Superior temporal gyrus (tissue), 1 donor: ENCODE data around the gene LLGL1.
A peak's percentile ranks its signal among the peaks of the same experiment; 100 is the strongest.
"Not testable (repeated sequence)": the region's sequence is repeated elsewhere in the genome, so short reads cannot be mapped to it uniquely, and the experiment has no call there.

Source experiments
- DNase-seq: peaks from one replicate; pipeline ENCODE4 v3.0.0-alpha.2; 2016; ENCODE audit errors: extremely low spot score

The LLGL1 gene

DNA sequence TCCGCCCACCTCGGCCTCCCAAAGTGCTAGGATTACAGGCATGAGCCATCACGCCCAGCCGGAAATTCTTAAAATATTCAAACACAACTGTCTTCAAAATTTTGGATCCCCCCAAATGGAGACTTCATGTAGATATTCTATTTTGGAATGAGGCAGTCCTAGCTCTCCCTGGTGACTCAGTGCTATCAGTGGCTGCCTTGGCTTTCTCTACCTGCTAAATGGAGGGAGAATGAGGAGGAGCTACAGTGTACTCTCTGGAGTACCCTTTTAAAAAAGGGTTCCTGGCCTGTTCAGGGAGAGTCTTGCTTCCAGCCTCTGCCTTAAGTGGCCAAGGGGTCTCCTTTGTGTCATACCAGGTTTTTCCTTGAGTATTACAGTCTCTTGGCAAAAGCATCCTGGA, 31.0 kb upstream of the LLGL1 start:
- no peak for DNase-seq

DNA sequence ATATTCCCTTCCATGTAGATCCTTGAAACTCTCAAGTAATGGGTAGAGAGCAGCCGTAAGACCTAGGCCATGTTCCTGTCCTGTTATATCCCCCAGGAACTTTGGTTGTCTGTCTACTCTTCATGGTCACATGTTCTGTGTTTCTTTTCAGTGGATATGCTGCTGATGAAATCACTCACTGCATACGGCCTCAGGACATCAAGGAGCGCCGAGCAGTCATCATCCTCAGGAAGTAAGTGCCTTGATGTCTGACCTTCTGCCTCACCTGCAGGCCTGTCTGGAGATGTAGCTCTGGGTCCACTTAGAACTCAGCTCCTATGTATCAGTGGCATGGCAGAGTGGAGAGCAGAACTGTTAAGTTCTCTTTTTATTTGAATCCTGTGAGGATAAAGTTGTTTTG, 30.6 kb upstream of the LLGL1 start:
- DNase-seq, result no peak

GRCh38 chr17:18195246-18195645, 30.2 kb upstream of the LLGL1 start:
- no peak for DNase-seq

- DNase-seq, result no peak
Observed at GRCh38 chr17:18197535-18198194, 27.8 kb upstream of the LLGL1 start.

DNA sequence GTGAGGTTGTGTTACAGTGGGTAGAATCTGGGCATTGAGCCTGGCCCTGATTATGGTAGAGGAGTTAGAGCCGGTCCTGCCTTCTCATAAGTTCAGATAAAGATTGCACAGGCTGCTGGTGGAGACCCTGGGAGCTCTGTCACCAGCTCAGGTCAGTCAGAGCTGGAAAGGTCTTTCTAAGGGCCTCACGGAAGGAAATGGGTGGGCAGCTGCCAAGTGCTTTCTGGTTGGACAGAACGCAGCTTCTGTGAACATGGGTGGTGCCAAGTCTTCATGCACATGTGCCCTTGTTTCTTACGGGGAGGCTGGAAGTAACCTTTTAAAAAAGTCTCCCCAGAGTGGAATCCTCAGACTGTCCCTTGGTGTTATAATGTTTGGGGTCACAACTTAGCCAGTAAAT, 26.9 kb upstream of the LLGL1 start:
- no peak for DNase-seq

DNA sequence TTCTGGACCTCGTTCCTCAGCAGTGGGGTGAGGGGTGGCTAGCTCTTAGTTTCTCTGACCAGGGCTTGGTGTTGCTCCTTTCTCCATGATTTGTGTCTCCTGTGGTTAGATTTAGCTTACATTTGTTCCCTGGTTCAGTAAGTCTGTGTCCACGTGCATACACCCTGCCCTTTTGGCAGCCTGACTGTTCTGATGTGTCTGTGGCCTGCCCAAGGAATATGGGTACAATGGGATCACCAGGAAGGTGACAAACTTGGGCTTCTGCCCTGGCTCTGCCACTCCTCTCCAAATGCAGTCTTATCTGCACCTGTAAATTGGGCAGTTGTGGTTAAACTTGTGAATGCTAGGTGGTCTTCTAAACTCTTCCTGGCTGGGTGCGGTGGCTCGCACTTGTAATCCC, 24.3 kb upstream of the LLGL1 start:
- DNase-seq, result no peak

GRCh38 chr17:18203308-18203707, 22.1 kb upstream of the LLGL1 start:
- no peak for DNase-seq

GRCh38 chr17:18205861-18206260, 19.6 kb upstream of the LLGL1 start:
- no peak for DNase-seq

GRCh38 chr17:18206962-18207361, 18.5 kb upstream of the LLGL1 start:
- DNase-seq, result no peak

GRCh38 chr17:18208092-18208491, 17.3 kb upstream of the LLGL1 start:
- DNase-seq, result no peak

DNA sequence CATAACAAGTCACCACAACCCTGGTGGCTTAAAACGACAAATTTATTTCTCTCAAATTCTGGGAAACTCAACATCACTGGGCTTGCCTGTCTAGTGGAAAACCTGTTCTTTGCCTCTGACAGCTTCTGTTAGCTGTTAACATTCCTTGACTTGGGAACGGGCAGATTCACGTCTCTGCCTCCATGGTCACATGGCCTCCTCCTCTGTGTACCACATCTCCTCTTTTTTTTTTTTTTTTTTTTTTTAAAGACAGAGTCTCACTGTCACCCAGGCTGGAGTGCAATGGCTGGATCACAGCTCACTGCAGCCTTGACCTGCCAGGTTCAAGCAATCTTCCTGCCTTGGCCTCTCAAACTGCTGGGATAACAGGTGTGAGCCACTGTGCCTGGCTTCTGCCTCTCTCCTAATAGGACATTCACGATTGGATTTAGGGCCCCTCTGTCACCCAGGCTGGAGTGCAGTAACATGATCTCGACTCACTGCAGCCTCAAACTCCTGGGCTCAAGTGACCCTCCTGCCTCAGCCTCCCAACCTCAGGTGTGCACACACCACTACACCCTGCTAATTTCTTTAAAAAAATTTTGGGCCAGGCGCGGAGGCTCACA, 11.7 kb upstream of the LLGL1 start:
- DNase-seq, result no peak

DNA sequence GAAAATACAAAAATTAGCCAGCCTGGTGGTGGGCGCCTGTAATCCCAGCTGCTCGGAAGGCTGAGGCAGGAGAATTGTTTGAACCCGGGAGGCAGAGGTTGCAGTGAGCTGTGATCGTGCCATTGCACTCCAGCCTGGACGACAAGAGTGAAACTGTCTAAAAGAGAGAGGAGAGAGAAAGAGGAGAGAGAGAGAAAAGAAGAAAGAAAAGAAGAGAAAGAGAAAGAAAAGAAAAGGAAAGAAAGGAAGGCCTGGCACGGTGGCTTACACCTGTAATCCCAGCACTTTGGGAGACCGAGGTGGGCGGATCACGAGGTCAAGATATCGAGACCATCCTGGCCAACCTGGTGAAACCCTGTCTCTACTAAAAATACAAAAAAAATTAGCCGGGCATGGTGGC, 8.5 kb upstream of the LLGL1 start:
- DNase-seq, result not testable (repeated sequence)

DNA sequence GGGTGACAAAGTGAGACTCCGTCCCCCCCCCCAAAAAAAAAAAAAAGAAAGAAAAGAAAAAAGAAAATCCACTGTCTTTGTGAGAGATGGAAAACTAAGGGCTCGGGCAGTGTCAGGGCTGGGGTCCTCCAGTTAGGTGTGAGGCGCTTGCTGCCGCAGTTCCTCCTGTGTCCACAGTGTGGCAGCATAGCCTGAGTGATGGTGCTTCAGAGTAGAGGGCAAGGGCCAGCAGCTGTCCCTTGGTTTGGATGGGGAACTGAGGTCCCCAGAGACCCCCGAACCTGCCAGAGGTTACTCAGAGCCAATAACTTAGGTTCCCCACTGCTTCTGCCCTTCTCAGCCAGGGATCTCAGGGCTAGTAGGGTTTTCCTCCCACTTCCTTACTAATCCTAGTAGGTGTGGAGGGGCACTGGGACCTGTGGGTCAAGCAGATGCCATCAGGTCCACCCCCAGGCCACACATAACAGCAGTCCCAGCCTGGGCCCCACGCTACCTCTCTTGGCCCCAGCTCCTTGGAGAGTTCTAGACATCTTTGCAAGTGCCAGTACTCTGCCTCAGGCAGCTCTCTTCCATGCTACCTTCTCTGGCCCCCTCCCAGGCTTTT, 7.9 kb upstream of the LLGL1 start:
- peak; percentile 86 for DNase-seq

DNA sequence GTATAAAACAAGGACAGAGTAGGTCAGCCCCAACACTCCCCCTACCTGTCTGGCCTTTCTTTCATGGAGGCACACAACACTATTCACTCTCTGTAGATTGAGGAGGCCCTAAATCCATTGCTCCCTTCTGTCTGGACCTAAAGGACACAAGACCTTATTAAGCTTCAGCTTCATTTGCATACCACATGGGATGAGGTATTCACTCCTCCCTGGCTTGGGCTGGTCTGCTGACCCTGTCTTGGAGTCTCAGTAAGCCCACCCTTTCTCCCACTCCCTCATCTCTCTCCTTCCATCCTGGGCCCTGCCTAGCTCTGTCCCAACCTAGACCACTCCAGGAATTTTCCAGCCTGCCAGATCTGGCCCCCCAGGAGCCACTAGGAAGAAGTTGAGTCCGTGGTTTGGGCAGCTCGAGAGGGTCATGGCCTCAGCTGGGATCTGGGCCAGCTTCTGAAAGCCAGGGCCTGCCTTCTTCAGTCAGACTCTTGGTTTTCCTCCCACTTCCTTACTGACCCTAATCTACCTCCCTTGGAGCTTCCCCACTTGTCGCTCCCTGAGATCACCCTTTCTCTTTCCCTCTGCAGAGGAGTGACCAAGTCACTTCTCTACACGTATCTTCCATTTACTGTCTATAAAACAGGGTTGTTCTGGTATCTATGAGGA, 6.5 kb upstream of the LLGL1 start:
- DNase-seq, result no peak

- no peak for DNase-seq
Observed at GRCh38 chr17:18224053-18224386, 1.4 kb upstream of the LLGL1 start.

DNA sequence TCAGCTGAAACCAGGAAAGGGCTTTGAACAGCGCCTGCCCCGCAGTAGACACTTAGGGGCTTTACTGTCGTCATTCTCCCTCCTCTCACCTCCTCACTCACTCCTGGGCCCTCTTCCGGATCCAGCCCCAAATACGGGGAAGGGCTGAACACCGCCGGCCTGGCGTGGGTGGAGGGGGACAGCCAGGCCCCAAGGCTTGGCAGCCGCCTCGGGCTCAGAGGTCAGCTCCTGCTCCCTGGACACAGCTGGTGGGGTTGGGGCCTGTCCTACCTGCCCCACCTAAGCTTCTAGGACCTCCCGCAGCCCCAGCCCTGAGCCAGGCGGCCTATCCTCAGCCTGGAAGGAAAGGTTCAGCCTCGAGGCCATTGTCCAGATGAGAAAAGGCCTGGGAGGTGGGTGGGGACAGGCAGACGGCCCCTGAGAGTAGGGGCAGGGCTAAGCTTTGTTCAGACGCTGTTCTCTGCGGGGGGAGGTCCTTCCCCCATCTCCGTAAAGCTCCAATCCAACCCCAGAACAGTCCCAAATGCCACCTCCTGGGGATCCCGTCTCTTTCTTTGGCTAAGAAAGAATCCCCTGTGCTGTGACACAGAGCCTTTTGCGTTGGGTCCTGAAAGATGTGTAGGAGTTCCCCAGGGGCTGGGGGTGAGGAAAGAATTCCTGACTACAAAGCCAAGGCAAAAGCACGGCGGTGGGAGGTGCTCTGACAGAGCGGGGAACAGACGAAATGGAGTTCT, 881 bp upstream of the LLGL1 start:
- DNase-seq, result no peak

DNA sequence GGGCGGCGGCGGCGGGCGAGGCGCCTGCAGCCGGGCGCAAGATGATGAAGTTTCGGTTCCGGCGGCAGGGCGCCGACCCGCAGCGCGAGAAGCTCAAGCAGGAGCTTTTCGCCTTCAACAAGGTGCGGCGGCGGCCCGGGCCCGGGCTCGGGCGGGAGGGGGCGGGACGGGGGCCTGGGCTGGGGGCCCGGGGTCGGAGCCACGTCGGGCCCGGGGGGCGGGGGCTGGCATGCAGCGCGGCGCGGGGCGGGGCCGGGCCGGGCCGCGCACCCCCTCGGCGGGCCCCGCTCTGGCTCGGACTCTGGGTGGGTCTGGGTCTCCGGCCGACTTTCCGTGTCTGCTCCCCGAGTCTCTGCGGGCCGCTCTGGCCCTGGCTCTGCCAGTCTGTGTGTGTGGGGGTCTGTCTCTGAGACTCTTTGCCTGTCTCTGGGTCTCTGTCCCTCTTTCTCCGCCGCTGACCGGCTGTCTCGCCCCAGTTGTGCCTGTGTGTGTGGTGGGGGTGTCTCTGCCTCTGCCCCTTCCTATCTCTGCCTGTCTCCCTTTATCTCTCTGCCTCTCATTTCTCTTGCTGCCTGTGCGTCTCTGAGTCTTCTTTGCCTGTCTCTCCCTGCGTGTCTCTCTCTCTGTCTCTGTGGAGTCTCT, 328 bp downstream of the LLGL1 start:
- DNase-seq, result peak; percentile 27

DNA sequence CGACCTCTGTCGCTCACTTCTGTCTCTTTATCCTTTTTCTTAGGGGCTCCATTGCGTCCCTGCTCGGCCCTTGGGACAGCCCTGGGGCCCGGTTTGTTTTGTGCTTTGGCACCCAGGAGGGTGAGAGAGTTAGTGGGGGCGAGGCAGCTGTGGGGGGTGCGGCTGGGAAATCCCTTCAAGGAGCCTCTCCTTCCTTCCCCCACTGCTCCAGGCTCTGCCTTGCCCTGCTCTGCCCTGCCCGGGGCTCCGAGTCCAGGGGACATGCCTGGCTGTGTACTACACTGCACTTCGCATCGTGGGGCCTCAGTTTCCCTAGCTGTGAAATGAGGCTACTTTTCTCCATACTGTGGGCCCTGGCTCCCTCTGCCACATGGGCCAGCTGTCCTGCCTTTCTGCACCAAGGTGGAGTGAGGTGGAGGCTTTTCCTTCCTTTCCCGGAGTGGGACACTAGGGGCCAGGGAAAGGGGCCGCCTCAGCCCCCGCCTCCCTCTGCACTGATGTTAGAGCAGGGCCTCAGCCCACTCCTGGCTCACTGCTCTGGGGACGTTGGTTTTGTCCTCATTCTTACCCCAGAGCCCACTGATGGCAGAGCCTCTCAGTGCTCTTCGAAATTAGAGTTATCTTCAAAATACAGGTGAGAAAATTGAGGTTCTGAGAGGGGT, 980 bp downstream of the LLGL1 start:
- DNase-seq, result no peak

GRCh38 chr17:18227635-18228034, 2.2 kb downstream of the LLGL1 start:
- no peak for DNase-seq

GRCh38 chr17:18228176-18228682, 2.8 kb downstream of the LLGL1 start:
- peak; percentile 37 for DNase-seq

- DNase-seq, result no peak
Observed at GRCh38 chr17:18229254-18229653, 3.8 kb downstream of the LLGL1 start.
